Embryonic facial prominence (tissue), 1 donor: ENCODE results near the gene ERICH2.
"Not testable (repeated sequence)": the region's sequence is repeated elsewhere in the genome, so short reads cannot be mapped to it uniquely, and the experiment has no call there.

Experiments
- DNase-seq: peaks from one replicate; pipeline ENCODE4 v3.0.0-alpha.2; 2016; ENCODE audit errors: extremely low spot score

Gene ERICH2

DNA sequence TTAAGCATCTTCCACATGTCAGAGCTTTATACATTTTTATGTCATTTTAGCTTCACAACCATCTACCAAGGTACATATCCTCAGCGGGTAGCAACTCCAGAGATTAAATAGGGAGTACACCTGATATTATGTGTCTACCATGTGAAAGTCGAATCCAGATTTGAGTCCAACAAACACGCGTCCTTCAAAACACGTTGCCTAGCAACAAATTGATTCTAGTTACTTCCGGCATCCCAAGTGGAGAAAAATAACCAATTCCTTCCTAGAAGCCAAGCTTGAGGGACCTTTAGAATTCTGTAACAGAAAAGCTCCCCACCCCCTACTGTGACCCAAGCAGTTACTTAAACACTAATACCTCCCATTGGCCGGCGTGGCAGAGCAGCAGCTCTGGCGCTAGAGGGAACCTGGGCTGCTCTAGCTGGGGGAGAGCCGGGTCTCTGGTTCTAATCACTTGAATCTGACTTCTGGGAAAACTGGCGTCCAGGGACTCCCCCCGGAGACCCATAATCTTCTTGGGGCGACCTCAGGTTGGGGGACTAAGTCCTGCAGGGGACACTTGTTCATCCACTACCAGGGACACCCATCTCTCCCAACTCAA lies at the start of gene ERICH2:
Gene ERICH2, plus strand, starts transcription at position 371 of the 598 bp plus-strand sequence. CDS start 304 bp downstream, outside the sequence.
- peak; percentile 40 for DNase-seq

DNA sequence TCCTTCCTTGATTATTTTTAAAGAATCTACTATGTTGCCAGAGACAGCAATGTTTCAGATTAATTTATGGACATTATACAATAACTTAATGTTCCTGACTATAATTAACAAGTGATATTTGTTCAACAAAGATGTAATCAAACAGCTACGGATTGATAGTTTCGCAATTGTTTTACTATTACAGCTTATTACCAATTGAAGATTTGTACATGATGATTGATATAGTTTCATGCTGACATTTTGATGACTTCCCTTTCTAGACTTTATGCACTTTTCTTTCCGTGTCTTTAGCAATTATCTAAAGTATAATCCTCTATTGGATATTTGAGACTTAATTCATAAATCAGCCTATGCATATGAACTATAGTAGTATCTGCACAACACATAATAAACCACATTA lies 48.5 kb upstream of the ERICH2 start:
- DNase-seq = no peak

DNA sequence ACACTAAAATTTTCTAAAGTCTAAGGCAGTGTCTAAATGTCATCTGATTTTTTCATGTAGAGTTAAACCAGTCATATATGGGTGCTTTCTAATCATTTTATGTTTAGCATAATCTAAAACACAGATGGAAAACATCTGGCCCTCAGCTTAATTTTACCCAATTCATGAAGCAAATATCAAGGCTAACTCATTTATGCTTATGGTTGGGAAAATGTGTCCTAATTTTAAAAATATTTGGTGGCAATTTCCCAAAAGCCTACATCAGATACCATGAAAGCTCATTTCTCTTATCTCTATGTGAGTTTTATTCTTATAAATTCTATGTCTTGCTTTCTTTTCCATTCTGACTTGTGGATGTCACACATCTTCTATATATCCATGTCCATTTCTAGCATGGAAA lies 47.9 kb upstream of the ERICH2 start:
- no peak for DNase-seq

GRCh38 chr2:170723446-170723958 lies 46.7 kb upstream of the ERICH2 start:
- no peak for DNase-seq

GRCh38 chr2:170733798-170734600 lies 36.2 kb upstream of the ERICH2 start:
- no peak for DNase-seq

- DNase-seq = not testable (repeated sequence)
Observed at GRCh38 chr2:170734601-170735000, 35.6 kb upstream of the ERICH2 start.

DNA sequence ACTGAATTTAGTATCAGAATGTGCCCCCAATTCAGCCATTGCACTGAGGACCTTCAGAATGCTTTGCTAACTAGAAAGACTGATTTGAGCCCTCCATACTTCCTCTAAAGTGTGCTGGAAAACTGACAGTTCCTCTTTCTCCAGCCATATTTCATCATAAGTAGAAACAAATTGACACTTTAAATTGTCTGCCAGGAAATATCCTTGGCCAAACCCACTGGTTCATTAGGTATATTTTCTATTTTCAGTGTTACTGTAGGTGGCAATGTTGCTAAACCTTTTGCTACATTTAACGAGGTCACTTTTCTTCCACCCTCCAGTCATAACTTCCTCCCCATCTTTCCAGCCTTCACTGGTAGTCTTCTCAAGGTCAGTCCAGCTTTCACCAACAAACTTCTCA lies 33.5 kb upstream of the ERICH2 start:
- no peak for DNase-seq

DNA sequence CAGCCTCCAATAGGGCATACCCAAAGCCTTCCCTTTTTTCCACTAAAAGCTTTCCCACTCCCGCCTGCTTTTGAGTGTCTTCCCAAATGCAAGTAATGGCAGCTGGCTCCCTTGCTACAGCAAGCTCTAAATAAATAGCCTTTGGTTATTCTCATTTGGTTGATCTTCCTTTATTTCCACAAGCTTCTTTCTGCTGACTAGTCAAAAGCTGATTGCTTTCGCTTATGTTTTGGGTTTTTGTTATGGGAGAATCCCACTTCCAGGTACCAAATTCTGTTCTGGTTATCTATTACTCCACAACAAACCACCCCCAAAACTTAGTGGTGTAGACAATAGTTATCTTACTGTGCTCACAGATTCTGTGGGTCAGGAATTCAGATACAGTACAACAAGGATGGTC lies 32.8 kb upstream of the ERICH2 start:
- DNase-seq = no peak

DNA sequence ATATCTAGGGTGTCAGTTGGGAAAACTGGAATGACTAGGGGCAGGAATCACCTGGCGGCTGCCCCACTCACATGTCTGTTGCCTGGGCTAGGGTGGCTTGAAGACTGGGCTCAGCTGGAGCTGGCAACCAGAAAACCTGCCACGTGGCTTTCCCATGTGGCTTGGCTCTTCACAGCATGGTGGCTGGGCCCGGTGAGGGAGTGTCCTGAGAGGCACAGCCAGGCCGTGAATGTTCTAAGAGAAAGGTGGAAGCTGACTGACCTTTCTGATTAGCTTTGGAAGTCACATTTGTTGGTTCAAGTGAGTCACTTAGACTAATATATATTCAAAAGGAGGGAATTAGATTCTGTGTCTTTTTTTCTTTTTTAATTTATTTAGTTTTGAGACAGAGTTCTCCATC lies 32.4 kb upstream of the ERICH2 start:
- DNase-seq = no peak

- DNase-seq = no peak
Observed at GRCh38 chr2:170739048-170739447, 31.1 kb upstream of the ERICH2 start.

- no peak for DNase-seq
Observed at GRCh38 chr2:170739507-170740046, 30.6 kb upstream of the ERICH2 start.

DNA sequence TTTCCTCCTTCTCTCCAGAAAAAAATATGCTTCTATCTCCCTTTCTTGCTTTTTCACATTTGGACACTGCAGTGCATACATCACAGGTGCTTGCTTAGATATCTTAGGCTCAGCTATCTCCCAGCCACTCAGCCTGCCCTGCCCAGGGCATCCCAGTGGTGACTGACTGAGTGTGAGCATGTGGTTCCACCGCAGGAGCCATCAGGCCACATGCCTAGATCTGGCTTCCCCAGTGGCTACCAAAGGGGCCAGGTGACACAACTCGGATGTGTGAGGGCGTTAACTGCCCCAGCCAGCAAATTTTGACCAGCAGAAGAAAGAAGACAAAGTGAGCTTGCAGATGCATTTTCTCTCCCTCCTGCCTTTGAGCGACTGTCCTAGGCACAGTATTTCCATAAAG lies 29.5 kb upstream of the ERICH2 start:
- DNase-seq = no peak

GRCh38 chr2:170742000-170742399 lies 28.2 kb upstream of the ERICH2 start:
- DNase-seq = no peak

- no peak for DNase-seq
Observed at GRCh38 chr2:170742896-170743529, 27.2 kb upstream of the ERICH2 start.

GRCh38 chr2:170743530-170744239 lies 26.5 kb upstream of the ERICH2 start:
- no peak for DNase-seq

- no peak for DNase-seq
Observed at GRCh38 chr2:170744248-170745002, 25.8 kb upstream of the ERICH2 start.

GRCh38 chr2:170745305-170745704 lies 24.9 kb upstream of the ERICH2 start:
- no peak for DNase-seq

GRCh38 chr2:170747921-170748320 lies 22.3 kb upstream of the ERICH2 start:
- DNase-seq = no peak

DNA sequence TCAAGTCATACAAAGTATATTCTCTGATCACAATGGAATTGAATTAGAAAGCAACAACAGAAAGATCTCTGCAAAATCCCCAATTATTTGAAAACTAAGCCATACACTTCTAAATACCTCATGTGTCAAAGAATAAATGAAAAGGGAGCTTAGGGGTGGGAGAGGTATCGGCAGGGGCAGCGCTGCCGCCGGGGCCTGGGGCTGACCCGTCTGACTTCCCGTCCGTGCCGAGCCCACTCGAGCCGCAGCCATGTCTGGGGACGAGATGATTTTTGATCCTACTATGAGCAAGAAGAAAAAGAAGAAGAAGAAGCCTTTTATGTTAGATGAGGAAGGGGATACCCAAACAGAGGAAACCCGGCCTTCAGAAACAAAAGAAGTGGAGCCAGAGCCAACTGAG lies 18.6 kb upstream of the ERICH2 start:
- DNase-seq = not testable (repeated sequence)

DNA sequence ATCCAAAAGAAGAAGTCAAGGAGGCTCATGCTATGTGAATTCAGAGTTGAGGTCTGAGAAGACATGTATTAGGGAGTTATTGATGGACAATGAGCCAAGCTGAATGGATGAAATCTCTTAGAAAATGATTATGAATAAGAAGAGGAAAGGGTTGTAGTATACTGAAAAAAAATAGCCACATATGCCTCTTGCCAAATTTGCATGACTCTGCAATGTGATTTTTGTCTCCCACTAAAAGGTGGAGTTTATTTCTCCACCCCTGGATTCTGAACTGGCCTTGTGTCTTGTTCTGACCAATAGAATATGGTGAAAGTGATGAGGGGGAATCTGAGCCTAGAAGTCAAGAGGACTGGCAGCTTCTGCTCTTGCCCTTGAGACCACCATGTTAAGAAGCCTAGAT lies 8.6 kb upstream of the ERICH2 start:
- no peak for DNase-seq

GRCh38 chr2:170762760-170763159 lies 7.4 kb upstream of the ERICH2 start:
- no peak for DNase-seq
